Measurements from ENCODE around the gene ROPN1L.

GRCh38 chr5:10418654-10419345, 22.9 kb upstream of the ROPN1L start:
- no peak for TF ChIP-seq POLR2A (IDR thresholded peaks at IDR 0.05)
- no peak for TF ChIP-seq CTCF (IDR thresholded peaks at IDR 0.05)
